NCI-H1417 treated with DMSO at 0.1 percent for 48 hours (cell line): ENCODE data around the gene LY9.

Experiments used
- DNase-seq: peaks from one replicate; lab custom pipeline; 2025; lab: John Stamatoyannopoulos, UW

Gene LY9

GRCh38 chr1:160836981-160837557 lies 41.1 kb downstream of the LY9 start:
- no peak for DNase-seq

- DNase-seq: no peak
Observed at GRCh38 chr1:160837558-160838205, 41.7 kb downstream of the LY9 start.

- DNase-seq: no peak
Observed at GRCh38 chr1:160838888-160839287, 42.9 kb downstream of the LY9 start.

GRCh38 chr1:160839746-160840145 lies 43.8 kb downstream of the LY9 start:
- no peak for DNase-seq

- DNase-seq: no peak
Observed at GRCh38 chr1:160841079-160841478, 45.1 kb downstream of the LY9 start.

- DNase-seq: no peak
Observed at GRCh38 chr1:160844447-160845232, 48.7 kb downstream of the LY9 start.

GRCh38 chr1:160846281-160846680 lies 50.3 kb downstream of the LY9 start:
- no peak for DNase-seq

- no peak for DNase-seq
Observed at GRCh38 chr1:160850541-160850940, 54.6 kb downstream of the LY9 start.

- no peak for DNase-seq
Observed at GRCh38 chr1:160850993-160851392, 55.0 kb downstream of the LY9 start.

GRCh38 chr1:160853014-160853413 lies 57.0 kb downstream of the LY9 start:
- no peak for DNase-seq

GRCh38 chr1:160853754-160854153 lies 57.8 kb downstream of the LY9 start:
- DNase-seq: no peak

- no peak for DNase-seq
Observed at GRCh38 chr1:160855181-160855981, 59.4 kb downstream of the LY9 start.

- DNase-seq: no peak
Observed at GRCh38 chr1:160858097-160858496, 62.1 kb downstream of the LY9 start.

- no peak for DNase-seq
Observed at GRCh38 chr1:160858507-160858906, 62.5 kb downstream of the LY9 start.

GRCh38 chr1:160859166-160859565 lies 63.2 kb downstream of the LY9 start:
- DNase-seq: no peak

- DNase-seq: no peak
Observed at GRCh38 chr1:160860840-160861505, 65.0 kb downstream of the LY9 start.

GRCh38 chr1:160862203-160863060 lies 66.5 kb downstream of the LY9 start, which contains the start of gene CD244:
TSS of gene CD244 (minus strand) at chr1:160862887. CDS start at chr1:160862677, 210 bp downstream.
- DNase-seq: no peak

- DNase-seq: no peak
Observed at GRCh38 chr1:160863061-160863773, 67.2 kb downstream of the LY9 start.

GRCh38 chr1:160863774-160864131 lies 67.8 kb downstream of the LY9 start:
- DNase-seq: no peak

GRCh38 chr1:160864173-160864572 lies 68.2 kb downstream of the LY9 start:
- no peak for DNase-seq
